ENCODE data around the gene NPBWR2. TPM values are rescaled to one million over a fixed set of nuclear protein-coding genes. Genes with fewer than 3 reads are reported as not detected.

NPBWR2 gene
- total RNA-seq, 1 donor, result not detected

DNA sequence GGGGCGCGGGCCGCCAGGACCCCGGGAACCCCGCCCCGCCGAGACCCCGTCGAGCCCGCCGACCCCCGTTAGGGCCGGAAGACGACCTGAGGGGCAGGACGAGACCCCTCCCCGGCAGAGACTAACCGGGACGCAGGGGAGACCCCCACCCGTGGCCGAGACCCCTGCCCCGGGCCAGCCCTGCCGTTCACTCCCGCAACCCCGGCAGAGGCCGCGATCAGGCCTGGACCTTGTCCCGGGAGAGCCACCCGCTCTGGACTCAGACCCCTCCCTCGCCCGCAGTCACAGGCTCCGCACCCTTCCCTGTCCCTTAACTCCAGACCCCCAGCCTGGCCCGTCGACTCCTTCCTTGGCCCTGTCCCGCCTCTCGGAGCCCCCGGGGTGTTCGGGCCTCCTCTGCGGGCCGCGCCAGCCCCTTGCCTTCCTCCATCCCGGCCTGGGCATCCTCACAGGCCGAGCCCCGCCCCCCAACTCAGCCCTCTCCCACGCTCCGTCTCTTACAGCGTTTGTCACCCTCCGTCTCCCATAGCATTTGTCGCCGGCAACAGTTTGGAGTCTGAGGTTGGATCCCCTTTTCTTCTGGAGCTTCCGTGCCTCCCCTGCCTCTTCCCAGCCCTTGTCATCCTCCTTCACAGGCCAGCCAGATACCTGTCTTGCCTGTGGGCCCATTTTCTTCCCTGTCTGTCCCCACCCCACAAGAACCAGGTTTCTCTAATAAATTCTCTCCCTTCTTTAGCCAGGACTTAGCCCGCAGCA lies 43.8 kb downstream of the NPBWR2 start:
- TF ChIP-seq, protein P1, sequence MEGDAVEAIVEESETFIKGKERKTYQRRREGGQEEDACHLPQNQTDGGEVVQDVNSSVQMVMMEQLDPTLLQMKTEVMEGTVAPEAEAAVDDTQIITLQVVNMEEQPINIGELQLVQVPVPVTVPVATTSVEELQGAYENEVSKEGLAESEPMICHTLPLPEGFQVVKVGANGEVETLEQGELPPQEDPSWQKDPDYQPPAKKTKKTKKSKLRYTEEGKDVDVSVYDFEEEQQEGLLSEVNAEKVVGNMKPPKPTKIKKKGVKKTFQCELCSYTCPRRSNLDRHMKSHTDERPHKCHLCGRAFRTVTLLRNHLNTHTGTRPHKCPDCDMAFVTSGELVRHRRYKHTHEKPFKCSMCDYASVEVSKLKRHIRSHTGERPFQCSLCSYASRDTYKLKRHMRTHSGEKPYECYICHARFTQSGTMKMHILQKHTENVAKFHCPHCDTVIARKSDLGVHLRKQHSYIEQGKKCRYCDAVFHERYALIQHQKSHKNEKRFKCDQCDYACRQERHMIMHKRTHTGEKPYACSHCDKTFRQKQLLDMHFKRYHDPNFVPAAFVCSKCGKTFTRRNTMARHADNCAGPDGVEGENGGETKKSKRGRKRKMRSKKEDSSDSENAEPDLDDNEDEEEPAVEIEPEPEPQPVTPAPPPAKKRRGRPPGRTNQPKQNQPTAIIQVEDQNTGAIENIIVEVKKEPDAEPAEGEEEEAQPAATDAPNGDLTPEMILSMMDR (IDR thresholded peaks at IDR 0.05; ENCODE audit: insufficient read depth, low read depth, low read length), result no peak
- peak overlapping the region; percentile 87 for H3K4me3 ChIP-seq (ENCODE audit: low read depth, low read length)
- no peak for DNase-seq (ENCODE audit: low read depth)

DNA sequence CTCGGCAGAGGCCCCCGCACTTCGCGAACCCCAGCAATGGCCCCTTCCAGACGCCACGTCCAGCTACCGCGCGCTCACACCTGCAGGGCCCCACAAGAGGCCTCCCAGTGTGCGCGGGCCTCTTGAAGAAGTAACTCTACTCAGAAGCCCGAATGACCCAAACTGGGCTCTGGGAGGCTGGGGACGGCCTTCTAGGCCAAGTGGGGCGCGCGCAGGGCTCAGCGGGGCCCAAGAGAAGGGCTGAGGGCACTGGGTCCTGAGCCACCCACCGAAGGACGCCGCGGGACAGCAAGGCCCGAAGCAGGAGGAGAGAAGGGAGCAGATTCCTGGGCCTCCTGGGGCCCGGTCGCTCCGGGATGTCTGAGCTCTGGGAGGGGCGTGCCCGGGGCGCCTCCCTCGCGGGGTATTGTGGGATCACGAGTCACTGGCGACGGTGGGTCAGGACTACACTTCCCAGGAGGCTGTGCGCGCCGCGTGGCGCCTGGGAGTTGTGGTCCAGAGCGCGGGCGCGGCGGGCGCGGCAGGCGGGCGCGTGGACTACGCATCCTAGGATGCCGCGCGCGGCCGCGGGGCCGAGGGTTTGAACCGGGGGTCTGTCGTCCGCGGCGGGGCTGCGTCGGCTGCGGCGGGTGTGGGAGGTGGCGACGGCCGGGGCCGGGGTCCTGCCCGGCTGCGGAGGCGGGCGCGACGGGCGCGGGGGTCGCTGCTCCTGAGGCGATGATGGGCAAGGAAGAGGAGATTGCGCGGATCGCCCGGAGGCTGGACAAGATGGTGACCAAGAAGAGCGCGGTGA lies 44.6 kb downstream of the NPBWR2 start, which contains the start of gene TCEA2:
TSS of gene TCEA2 (plus strand) at position 603 of the 793 bp plus-strand sequence. CDS start at position 718, 115 bp downstream.
- peak within 1 kb of the TSS; percentile 87 for H3K4me3 ChIP-seq (ENCODE audit: low read depth, low read length)
- peak; percentile 96 for DNase-seq (ENCODE audit: low read depth)
- TF ChIP-seq, protein P1 (IDR thresholded peaks at IDR 0.05; ENCODE audit: insufficient read depth, low read depth, low read length), result no peak

DNA sequence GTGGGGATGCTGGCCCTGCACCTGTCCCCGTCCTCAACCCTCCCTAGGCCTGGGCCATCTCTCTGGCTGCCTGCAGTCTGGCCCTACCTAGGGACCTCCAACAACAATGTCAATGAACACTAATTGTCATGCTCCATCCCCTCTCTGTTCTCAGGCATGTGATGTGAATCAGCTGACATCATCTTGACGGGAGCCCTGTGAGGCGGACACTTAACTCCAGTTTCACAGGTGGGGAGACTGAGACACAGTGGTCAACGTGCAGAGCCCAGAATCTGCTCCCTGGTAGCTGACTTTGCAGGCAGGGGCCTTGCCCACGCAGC lies 45.1 kb downstream of the NPBWR2 start:
- DNase-seq (ENCODE audit: low read depth), result no peak
- H3K4me3 ChIP-seq (ENCODE audit: low read depth, low read length), result peak overlapping the region; percentile 87

DNA sequence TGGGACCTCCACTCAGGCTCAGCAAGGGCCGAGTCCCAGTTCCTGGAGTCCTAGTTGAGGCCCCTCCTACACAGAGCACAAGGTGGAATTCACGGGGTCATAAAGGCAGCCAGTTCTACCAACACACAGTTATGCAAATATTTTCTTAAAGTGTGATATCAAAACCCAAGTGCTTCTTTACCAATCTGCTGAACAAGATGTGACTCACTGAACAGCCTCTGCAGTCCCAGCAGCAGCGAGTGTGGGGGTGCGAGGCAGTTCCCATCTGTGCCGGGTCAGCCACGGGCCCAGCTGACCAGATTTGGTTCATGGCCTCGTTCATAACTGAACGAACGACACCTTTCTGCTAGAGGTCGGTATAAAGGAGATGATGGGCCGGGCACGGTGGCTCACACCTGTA lies 48.8 kb downstream of the NPBWR2 start:
- no peak for DNase-seq (ENCODE audit: low read depth)
- TF ChIP-seq, protein P1 (IDR thresholded peaks at IDR 0.05; ENCODE audit: insufficient read depth, low read depth, low read length), result no peak
- H3K4me3 ChIP-seq (ENCODE audit: low read depth, low read length), result no peak overlapping the region

More for the DNA sequence above, 45.1 kb downstream of the NPBWR2 start:
- TF ChIP-seq, protein P1 (IDR thresholded peaks at IDR 0.05; ENCODE audit: insufficient read depth, low read depth, low read length), result no peak

DNA sequence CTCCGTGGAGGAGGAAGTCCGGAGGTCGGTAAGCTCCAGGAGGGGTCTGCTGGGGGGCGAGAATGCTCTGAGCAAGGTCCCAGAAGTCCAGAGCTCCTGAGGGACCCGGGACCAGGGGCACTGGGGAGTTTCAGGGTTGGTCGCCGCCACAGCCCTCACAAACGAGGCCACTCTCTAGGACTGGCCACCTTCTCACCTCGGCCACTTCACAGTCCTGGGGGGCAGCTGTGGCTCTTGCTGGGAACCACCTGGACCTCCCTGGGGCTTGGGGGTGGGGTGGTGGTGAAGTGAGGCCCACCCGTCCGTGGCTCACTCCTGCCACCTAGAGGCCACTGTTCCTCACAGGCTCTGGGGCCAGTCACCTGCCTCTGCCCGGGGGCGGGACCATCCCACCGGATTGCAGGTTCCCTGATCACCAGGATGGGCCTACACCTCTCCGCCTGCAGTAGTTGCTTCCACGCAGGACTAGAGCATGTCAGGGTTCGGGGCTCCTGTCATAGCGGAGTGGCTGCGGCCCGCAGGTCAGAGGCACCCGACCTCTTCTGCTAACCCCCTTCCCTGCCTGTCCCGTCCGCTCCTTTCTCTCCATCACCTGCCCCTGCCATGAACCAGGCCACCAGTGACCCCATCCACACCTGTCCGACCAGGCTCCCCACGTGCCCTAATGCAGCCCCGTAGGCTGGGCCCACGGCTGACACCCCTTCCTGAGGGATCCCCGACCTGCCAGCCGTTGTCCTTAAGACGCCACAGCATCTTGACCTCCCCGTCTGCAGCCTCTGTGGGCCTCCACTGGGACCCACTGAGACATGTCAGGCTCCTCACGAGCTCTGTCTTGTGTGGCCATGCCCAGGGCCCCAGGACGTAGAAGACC lies 49.5 kb downstream of the NPBWR2 start:
- no peak overlapping the region for H3K4me3 ChIP-seq (ENCODE audit: low read depth, low read length)
- TF ChIP-seq, protein P1 (IDR thresholded peaks at IDR 0.05; ENCODE audit: insufficient read depth, low read depth, low read length), result peak; percentile 85

DNA sequence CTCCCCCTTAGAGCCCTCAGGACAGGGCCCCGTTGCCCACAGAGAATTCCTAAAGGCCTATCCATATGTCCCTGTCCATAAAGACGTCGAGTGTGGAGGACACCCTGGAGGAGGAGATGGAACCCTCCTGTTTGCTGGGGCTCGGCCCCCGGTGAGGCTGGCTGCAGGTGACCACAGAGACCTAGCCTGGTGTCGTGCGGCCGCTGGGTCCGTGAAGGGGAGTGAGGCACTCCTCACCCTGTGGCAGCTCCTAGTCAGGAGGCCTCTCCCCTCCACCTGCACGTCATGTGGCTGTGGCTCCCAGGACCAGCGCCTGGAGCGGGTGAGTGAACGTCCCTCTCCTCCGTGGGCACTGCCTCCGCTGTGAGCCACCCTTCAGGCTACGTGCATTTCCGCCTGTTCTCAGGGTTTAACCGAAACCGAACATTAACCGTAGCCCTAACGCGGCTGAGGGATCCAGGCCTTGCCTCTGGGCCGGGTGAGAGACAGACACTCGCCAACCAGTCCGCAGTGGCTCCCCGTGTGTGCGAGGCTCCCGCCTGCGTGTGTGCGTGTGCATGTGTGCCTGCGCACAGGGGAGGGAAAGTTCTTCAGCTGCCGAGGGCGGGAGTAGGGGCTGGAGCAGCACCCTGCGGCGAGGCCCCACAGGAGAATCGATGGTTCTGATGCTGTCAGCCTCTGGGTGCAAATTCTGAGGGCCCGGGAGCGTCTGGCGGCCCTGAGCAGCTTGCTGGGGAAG lies 50.3 kb downstream of the NPBWR2 start:
- no peak overlapping the region for H3K4me3 ChIP-seq (ENCODE audit: low read depth, low read length)
- TF ChIP-seq, protein P1 (IDR thresholded peaks at IDR 0.05; ENCODE audit: insufficient read depth, low read depth, low read length), result no peak
- DNase-seq (ENCODE audit: low read depth), result no peak

More for the DNA sequence above, 49.5 kb downstream of the NPBWR2 start:
- peak; percentile 54 for DNase-seq (ENCODE audit: low read depth)

Data from fibroblast of villous mesenchyme (primary cell).